Lung (tissue), 12 donors: ENCODE measurements around the gene LMAN2. TPM values are rescaled to one million over a fixed set of nuclear protein-coding genes. Genes with fewer than 3 reads are reported as not detected.

Source experiments
- ATAC-seq: fragments of 200-7000 bp; cut with Tn5 transposase; one replicate; pipeline ENCODE4 v1.9.1; 2020; ENCODE audit warnings: moderate number of reproducible peaks; ENCODE audit not compliant: insufficient read depth, low FRiP score
- DNase-seq, 3 donors: peaks; one replicate each; pipeline ENCODE4 v3.0.0-alpha.2; 2013 to 2017
- H3K27ac ChIP-seq, 2 donors: one replicate each; pipeline ENCODE4 v1.5.1; 2013; ENCODE audit warnings: mild to moderate bottlenecking in 2 of 2, moderate library complexity in 2 of 2, control low read depth in 1 of 2, inconsistent platforms in 1 of 2, low read depth in 1 of 2, low read length in 1 of 2
- H3K27me3 ChIP-seq, 3 donors: one replicate each; pipeline ENCODE4 v1.5.1; 2013; ENCODE audit warnings: low read length in 2 of 3; ENCODE audit not compliant: control insufficient read depth in 3 of 3, insufficient read depth in 3 of 3
- H3K36me3 ChIP-seq, 4 donors: one replicate each; pipeline ENCODE4 v1.5.1; 2013; ENCODE audit warnings: low read length in 4 of 4, mild to moderate bottlenecking in 1 of 4, moderate library complexity in 1 of 4; ENCODE audit not compliant: control insufficient read depth in 4 of 4, insufficient read depth in 4 of 4
- H3K4me1 ChIP-seq, 5 donors: one replicate each; pipeline ENCODE4 v1.5.1; 2013; ENCODE audit warnings: low read length in 5 of 5, mild to moderate bottlenecking in 2 of 5, moderate library complexity in 1 of 5; ENCODE audit not compliant: control insufficient read depth in 5 of 5, insufficient read depth in 5 of 5
- H3K4me3 ChIP-seq: one replicate; pipeline ENCODE4 v1.5.1; 2013; ENCODE audit warnings: mild to moderate bottlenecking, control low read depth, moderate library complexity
- H3K9ac ChIP-seq, 2 donors: one replicate each; pipeline ENCODE4 v1.5.1; 2013; ENCODE audit warnings: low read length in 2 of 2, control low read depth in 1 of 2; ENCODE audit not compliant: insufficient read depth in 1 of 2
- H3K9me3 ChIP-seq, 4 donors: one replicate each; pipeline ENCODE4 v1.5.1; 2013; ENCODE audit warnings: low read length in 3 of 4, mild to moderate bottlenecking in 1 of 4, moderate library complexity in 1 of 4; ENCODE audit not compliant: control insufficient read depth in 4 of 4, insufficient read depth in 3 of 4
- CTCF ChIP-seq: IDR thresholded peaks from 2 replicates; pipeline ENCODE4 v1.5.1; 2012; ENCODE audit warnings: mild to moderate bottlenecking; ENCODE audit errors: control extremely low read depth, extremely low read depth
- WGBS, 2 donors: extraction: QIAGEN DNeasy Blood & Tissue Kit; methylation state at CpG; one replicate each; pipeline ENCODE4 v1.1.7; 2013; 5-methylcytosine and 5-hydroxymethylcytosine counted together
- polyA plus RNA-seq, 2 donors: library from polyadenylated mRNA; stranded (reverse); fragments of 200-250 nt; gene quantifications; one replicate each; pipeline ENCODE4 v1.2.1, GENCODE V29; 2013
- total RNA-seq, 2 donors: library from RNA; depleted of rRNA in 1 of 2; stranded (reverse); fragments of >200 nt in 1 of 2; gene quantifications; one replicate each; pipeline ENCODE4 v1.2.1, GENCODE V29; 2014 to 2021
- donor health status: control.
- donor health status: control.
- donor health status: Bipolar disorder and iron deficiency.
- donor health status: healthy.
- donor health status: DM: yes; HTN: yes; CAD: no.

LMAN2 gene
- total and polyA plus RNA-seq, 4 donors, result 101 to 316 (median 181) TPM

GRCh38 chr5:177316005-177316404 lies 35.5 kb downstream of the LMAN2 start:
- Histone ChIP-seq H3K36me3 (peaks cover 0 to 4% (median 2%) of the 10 kb centered on the region in 4 donors), H3K27ac (no peak overlapping the region), H3K4me1 (peaks cover 0 to 13% (median 2%) of the 10 kb centered on the region in 5 donors), H3K9me3 (no peaks in the 10 kb centered on the region), H3K27me3 (no peaks in the 10 kb centered on the region), H3K4me3 (no peak overlapping the region), H3K9ac (no peak overlapping the region)
- TF ChIP-seq CTCF, result no peak
- ATAC-seq (no peak), DNase-seq (no peak)
- WGBS, 2 donors, result 77 to 97% methylated on average over 3 of the region's 3 CpGs

GRCh38 chr5:177315411-177315810 lies 36.1 kb downstream of the LMAN2 start:
- Histone ChIP-seq H3K27ac (no peak overlapping the region), H3K4me1 (peaks cover 0 to 15% (median 4%) of the 10 kb centered on the region in 5 donors), H3K27me3 (no peaks in the 10 kb centered on the region), H3K9ac (no peak overlapping the region), H3K36me3 (peaks cover 0 to 4% (median 2%) of the 10 kb centered on the region in 4 donors), H3K9me3 (no peaks in the 10 kb centered on the region), H3K4me3 (no peak overlapping the region)
- DNase-seq (no peak), ATAC-seq (no peak)
- WGBS, 2 donors, result 90 to 94% methylated on average over 7 of the region's 7 CpGs
- TF ChIP-seq CTCF, result no peak

- H3K4me3 ChIP-seq, result no peak overlapping the region
- H3K4me1 ChIP-seq, result peaks cover 0 to 22% (median 11%) of the 10 kb centered on the region in 5 donors
- no peak for ATAC-seq
- H3K9ac ChIP-seq, result no peak overlapping the region
- no peaks in the 10 kb centered on the region for H3K27me3 ChIP-seq
- peaks cover 0 to 4% (median 0%) of the 10 kb centered on the region in 4 donors for H3K36me3 ChIP-seq
- DNase-seq, result no peak
- no peak overlapping the region for H3K27ac ChIP-seq
- no peak for TF ChIP-seq CTCF
- H3K9me3 ChIP-seq, result no peaks in the 10 kb centered on the region
- 90 to 91% methylated on average over 18 of the region's 18 CpGs for WGBS, 2 donors
Observed at GRCh38 chr5:177314376-177315342, 36.8 kb downstream of the LMAN2 start.
